Endothelial cell (in vitro differentiated cells): ENCODE data around the gene SMIM5. TPM values are rescaled to one million over a fixed set of nuclear protein-coding genes. Genes with fewer than 3 reads are reported as not detected.

Experiments used
- DNase-seq: peaks from one replicate; pipeline ENCODE4 v3.0.0; 2021; ENCODE audit warnings: low spot score
- H3K27ac Mint-ChIP-seq: one replicate; pipeline ENCODE4 v1.8.0; 2021; ENCODE audit warnings: mixed read lengths, inconsistent platforms; ENCODE audit not compliant: unreplicated experiment
- H3K27me3 Mint-ChIP-seq: one replicate; pipeline ENCODE4 v1.8.0; 2021; ENCODE audit warnings: mild to moderate bottlenecking, moderate library complexity, mixed read lengths, inconsistent platforms; ENCODE audit not compliant: unreplicated experiment
- H3K36me3 Mint-ChIP-seq: one replicate; pipeline ENCODE4 v1.8.0; 2021; ENCODE audit warnings: mild to moderate bottlenecking, low read depth, mixed read lengths, inconsistent platforms; ENCODE audit not compliant: unreplicated experiment
- H3K4me1 Mint-ChIP-seq: one replicate; pipeline ENCODE4 v1.8.0; 2021; ENCODE audit warnings: mild to moderate bottlenecking, mixed read lengths, inconsistent platforms; ENCODE audit not compliant: unreplicated experiment
- H3K4me3 Mint-ChIP-seq: one replicate; pipeline ENCODE4 v1.8.0; 2021; ENCODE audit warnings: mild to moderate bottlenecking, mixed read lengths, inconsistent platforms; ENCODE audit not compliant: unreplicated experiment
- H3K9me3 Mint-ChIP-seq: one replicate; pipeline ENCODE4 v1.8.0; 2021; ENCODE audit warnings: mixed read lengths, inconsistent platforms; ENCODE audit not compliant: unreplicated experiment
- CTCF ChIP-seq: fragments of 200-600 bp; sonication (generic); IDR thresholded peaks from one replicate; pipeline ENCODE4 v1.5.0; 2021; ENCODE audit warnings: antibody characterized with exemption; ENCODE audit not compliant: unreplicated experiment
- total RNA-seq: library from RNA; stranded (reverse); fragmentation: NEBNext Ultra II Directional; extraction: Animal tissue kit (Norgen Biotek cat#: 25700); gene quantifications from one replicate; pipeline ENCODE4 v1.2.1, GENCODE V29; 2021; ENCODE audit not compliant: unreplicated experiment

SMIM5 gene
- total RNA-seq, 1 donor from 2014 or later, result 1.1 TPM

GRCh38 chr17:75595920-75596313, 37.3 kb upstream of the SMIM5 start:
- Mint-ChIP-seq H3K36me3 (no peaks in the 10 kb centered on the region), H3K27me3 (peaks cover 3% of the 10 kb centered on the region), H3K27ac (no peak overlapping the region), H3K4me3 (no peak overlapping the region), H3K9me3 (no peaks in the 10 kb centered on the region), H3K4me1 (no peaks in the 10 kb centered on the region)
- TF ChIP-seq CTCF, result no peak
- no peak for DNase-seq

GRCh38 chr17:75596320-75597087, 36.7 kb upstream of the SMIM5 start:
- Mint-ChIP-seq H3K27ac (no peak overlapping the region), H3K27me3 (peaks cover 2% of the 10 kb centered on the region), H3K9me3 (no peaks in the 10 kb centered on the region), H3K36me3 (no peaks in the 10 kb centered on the region), H3K4me1 (no peaks in the 10 kb centered on the region), H3K4me3 (no peak overlapping the region)
- no peak for TF ChIP-seq CTCF
- no peak for DNase-seq

DNA sequence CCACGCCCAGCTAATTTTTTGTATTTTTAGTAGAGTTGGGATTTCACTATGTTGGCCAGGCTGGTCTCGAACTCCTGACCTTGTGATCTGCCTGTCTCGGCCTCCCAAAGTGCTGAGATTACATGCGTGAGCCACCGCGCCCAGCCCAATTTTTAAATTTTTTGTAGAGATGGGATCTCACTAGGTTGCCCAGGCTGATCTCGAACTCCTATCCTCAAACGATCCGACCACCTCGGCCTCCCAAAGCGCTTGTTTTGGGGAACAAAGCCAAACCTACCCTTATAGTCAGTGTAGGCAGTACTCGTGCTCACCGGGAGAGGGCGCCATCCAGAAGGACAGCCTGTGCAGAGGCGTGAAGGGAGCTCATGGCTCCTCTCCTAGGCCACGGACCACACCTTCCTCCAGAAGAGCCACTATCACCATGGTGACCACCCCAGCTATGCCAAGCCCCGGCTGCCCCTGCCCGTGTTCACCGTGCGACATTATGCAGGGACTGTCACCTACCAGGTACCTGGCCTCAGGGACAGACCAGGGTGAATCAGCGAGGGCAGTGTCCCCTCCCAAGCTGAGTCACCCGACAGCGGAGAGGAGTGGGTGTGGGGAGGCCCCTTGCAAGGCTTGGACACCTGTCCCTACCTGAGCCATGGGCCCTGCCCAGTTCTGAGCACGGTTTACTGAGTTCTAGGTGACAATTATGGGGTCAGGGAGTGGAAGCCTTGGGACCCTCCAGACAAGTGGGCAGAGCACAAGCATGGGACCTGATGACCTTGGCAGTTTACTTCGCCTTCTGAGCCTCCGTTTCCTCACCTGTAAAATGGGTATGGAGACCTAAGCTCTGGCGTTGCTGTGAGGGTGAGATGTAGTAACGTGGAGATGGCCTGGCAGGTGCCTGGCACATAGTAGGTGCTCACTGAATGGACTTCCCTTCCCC, 31.9 kb upstream of the SMIM5 start:
- H3K36me3 Mint-ChIP-seq, result no peaks in the 10 kb centered on the region
- TF ChIP-seq CTCF, result peak; percentile 85
- H3K4me1 Mint-ChIP-seq, result no peaks in the 10 kb centered on the region
- H3K27ac Mint-ChIP-seq, result no peak overlapping the region
- no peaks in the 10 kb centered on the region for H3K9me3 Mint-ChIP-seq
- no peak overlapping the region for H3K4me3 Mint-ChIP-seq
- DNase-seq, result peak; percentile 70
- H3K27me3 Mint-ChIP-seq, result peaks cover 2% of the 10 kb centered on the region

DNA sequence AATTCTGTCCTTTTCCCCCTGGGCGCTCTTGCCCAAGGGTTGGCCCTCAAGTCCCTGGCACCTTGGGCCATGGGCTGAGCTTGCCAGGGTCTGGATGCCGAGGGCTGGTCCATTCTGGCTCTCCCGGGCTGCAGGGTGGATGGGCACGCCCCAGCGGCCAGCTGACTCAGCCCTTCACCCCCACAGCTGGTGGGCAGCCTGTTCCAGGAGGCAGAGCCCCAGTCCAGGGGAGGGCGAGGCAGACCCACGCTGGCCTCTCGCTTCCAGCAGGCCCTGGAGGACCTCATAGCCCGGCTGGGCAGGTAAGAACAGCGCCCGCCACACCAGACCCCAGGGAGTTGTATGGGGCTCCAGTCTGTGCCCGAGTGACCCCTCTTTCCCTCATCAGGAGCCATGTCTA, 30.6 kb upstream of the SMIM5 start:
- H3K4me3 Mint-ChIP-seq, result no peak overlapping the region
- H3K4me1 Mint-ChIP-seq, result no peaks in the 10 kb centered on the region
- H3K9me3 Mint-ChIP-seq, result no peaks in the 10 kb centered on the region
- TF ChIP-seq CTCF, result no peak
- H3K27ac Mint-ChIP-seq, result no peak overlapping the region
- H3K27me3 Mint-ChIP-seq, result peaks cover 2% of the 10 kb centered on the region
- DNase-seq, result no peak
- peaks cover 5% of the 10 kb centered on the region for H3K36me3 Mint-ChIP-seq
